Caki2 (cell line): ENCODE measurements around the gene DDX52. TPM values are rescaled to one million over a fixed set of nuclear protein-coding genes. Genes with fewer than 3 reads are reported as not detected.
"Not testable (repeated sequence)": the region's sequence is repeated elsewhere in the genome, so short reads cannot be mapped to it uniquely, and the experiment has no call there.

Source experiments
- DNase-seq: peaks from one replicate; pipeline ENCODE4 v3.0.0-alpha.2; 2015; ENCODE audit warnings: low read depth
- in situ Hi-C: cut with HindIII; loops from 2 replicates; pipeline ENCODE4 v1.10.0; 2016; ENCODE audit warnings: low sequenced_read_pairs, low pct_unique_long_range_greater_than_20kb, mixed read lengths
- total RNA-seq: library from RNA; depleted of rRNA; stranded (reverse); fragments of >200 nt; shearing (Covaris generic); gene quantifications from 2 replicates; pipeline ENCODE4 v1.2.3, GENCODE V29; 2014; ENCODE audit warnings: low replicate concordance

DDX52 gene
- total RNA-seq, 1 experiment from 2014 or later, result 26.7 TPM

DNA sequence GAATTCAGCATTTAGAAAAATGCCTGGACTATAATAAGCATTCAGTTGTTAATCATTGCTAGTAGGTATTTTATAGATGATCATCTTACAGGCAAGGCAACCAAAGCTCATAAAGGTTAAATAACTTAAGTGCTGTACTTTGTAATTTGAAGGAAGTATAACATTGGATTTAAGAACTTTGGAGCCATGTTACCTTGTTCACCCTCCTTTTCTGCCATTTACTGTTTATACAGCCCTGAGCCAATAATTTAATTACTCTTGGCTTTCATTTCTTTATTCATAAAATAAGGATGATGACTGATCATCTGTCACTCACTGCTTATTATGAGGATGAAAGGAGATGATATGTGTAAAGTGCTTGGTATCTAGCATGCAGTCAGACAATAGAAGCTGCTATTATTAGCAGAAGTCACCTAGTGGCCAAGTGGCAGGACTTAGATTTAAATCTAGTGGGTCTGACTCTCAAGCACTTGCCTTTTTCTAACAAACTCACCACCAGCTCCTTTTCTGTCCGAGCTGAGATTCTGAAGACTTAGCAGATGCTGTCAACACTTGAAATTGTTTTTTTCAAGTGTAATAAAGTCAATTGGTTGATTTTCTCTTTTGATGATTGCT, 18.3 kb upstream of the DDX52 start:
- DNase-seq, result no peak
- in situ Hi-C loops, result no loop called here

DNA sequence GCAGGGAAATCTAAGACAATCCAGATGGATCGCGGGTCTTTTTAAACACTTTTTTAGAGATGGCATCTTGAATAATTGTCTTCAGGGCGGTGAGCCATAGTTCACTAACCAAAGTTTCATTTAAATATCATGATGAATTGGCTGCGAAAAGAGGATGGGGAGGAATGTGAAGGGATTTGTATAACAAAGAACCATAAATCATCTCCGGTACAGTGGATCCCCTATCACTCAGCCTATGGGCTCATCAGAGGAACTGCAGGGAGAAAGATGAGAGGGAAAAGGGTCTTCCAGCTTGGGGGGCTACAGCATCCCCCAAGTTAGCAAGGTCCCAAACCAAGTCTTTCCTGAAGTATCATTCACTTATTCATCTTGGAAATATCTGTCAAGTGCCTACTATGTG, 16.7 kb upstream of the DDX52 start:
- in situ Hi-C loops, result no loop called here
- DNase-seq, result no peak

DNA sequence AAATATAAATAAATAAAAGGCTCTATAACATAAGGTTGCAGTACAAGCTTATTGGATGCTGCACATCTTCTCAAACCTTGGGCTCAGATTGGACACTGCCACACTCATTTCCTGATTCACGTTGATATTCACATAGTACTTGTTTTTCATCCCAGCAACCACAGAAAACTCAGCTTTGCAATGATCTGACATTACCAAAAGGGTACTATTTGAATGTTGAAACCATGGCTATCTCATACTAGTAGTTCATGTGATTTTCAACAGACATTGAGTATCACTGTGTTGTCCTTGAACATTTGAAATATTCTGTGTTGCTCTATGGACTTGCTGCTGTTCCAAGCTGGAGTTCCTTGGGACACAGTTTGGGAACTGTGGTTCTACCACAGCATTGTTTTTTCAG, 14.0 kb upstream of the DDX52 start:
- no peak for DNase-seq
- in situ Hi-C loops, result no loop called here

GRCh38 chr17:37651849-37652248, 8.6 kb upstream of the DDX52 start:
- DNase-seq, result no peak

DNA sequence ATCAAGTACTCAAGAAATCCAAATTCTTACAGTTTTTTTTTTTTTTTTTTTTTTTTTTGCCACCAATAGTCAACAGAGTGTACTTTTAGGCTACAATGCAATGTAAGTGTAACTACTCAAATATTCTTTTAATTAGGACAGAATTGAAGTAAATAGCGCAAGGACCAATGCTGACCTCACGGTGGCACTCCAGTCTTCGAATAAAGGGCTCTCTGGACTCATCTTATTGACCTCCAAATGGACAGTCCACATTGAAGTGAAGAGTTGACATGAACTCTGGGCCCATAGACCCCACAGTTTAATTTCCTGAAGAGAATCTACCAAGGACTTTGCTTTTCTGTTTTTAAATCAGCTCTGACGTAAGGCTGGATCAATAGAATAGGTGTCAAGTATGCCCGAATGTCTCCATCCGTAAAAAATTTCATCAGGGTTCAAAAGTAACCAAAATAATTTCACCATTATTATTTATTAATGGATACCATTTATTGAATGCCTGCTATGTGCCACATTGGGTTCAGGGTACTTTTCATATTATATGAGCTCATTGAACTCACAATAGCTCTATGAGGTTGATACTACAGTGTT, 7.3 kb upstream of the DDX52 start:
- in situ Hi-C loops, result no loop called here
- DNase-seq, result peak; percentile 27

More at GRCh38 chr17:37651849-37652248, 8.6 kb upstream of the DDX52 start:
- in situ Hi-C loops, result no loop called here

GRCh38 chr17:37648555-37648954, 5.3 kb upstream of the DDX52 start:
- in situ Hi-C loops, result no loop called here
- DNase-seq, result peak; percentile 67

- in situ Hi-C loops, result no loop called here
Measured at GRCh38 chr17:37647856-37648255, 4.6 kb upstream of the DDX52 start.

GRCh38 chr17:37643869-37644268, 623 bp upstream of the DDX52 start:
- in situ Hi-C loops, result no loop called here
- DNase-seq, result no peak

More at GRCh38 chr17:37647856-37648255, 4.6 kb upstream of the DDX52 start:
- DNase-seq, result no peak

DNA sequence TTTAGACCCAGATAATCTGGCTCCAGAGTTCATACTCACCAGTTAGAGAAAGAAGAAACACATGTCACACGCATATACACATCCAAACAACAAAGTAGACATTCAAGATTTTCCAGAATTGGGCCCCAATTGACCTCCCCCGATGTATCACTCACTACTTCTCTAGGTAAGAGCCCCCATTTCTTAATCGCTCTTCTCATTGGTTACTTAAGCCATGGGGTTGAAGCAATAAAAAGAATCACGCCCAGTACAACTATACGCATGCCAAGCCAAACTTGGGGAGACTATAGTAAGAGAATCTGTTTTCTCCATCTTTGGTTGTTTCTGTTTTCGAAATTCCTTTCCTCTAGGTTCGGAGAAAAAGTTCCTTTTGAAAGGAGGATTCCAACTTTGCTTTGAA, 565 bp downstream of the DDX52 start:
- DNase-seq, result peak; percentile 16
- in situ Hi-C loops, result no loop called here

DNA sequence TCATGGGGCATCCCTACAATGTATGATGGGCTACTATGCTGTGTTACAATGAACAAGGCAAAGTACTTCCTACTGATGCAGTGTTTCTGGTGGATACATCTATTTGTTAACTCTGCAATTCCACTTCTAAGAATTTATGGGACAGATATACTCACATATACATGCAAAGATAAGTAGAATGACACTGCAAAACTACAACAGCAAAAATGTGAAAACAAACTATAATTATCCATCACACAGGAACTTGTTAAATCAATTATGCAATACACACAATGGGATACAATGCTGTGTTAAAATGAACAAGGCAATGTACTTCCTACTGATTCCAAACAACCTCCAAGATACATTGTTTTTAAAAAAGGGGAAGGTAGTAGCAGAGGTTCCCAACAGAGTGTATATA, 3.2 kb downstream of the DDX52 start:
- in situ Hi-C loops, result no loop called here
- DNase-seq, result no peak

- no peak for DNase-seq
- in situ Hi-C loops, result no loop called here
Measured at GRCh38 chr17:37637956-37638355, 5.3 kb downstream of the DDX52 start.

- in situ Hi-C loops, DNase-seq: not testable (repeated sequence)
Measured at GRCh38 chr17:37616430-37616829, 26.8 kb downstream of the DDX52 start.

DNA sequence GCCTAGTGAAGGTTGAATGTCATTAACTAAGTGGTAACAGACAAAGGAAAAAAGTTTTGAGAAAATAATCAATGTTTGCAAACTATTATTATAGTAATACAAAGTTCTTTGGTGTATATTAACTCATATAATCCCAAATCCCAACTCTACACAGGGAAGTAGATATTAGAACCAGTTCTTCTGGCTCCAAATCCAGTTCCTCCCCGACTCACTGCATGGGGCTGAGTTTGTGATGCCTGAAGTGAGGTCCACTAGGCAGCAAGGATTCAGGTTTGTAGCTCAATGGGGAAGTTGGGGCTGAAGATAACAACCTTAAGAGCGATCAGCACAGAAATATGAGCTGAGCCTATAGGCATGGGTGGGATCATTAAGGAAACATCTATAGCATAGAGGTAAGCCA, 28.4 kb downstream of the DDX52 start:
- in situ Hi-C loops, result no loop called here
- DNase-seq, result no peak

- DNase-seq, result no peak
- in situ Hi-C loops, result no loop called here
Measured at GRCh38 chr17:37614391-37614790, 28.9 kb downstream of the DDX52 start.

GRCh38 chr17:37610971-37611370, 32.3 kb downstream of the DDX52 start:
- no peak for DNase-seq
- in situ Hi-C loops, result no loop called here

DNA sequence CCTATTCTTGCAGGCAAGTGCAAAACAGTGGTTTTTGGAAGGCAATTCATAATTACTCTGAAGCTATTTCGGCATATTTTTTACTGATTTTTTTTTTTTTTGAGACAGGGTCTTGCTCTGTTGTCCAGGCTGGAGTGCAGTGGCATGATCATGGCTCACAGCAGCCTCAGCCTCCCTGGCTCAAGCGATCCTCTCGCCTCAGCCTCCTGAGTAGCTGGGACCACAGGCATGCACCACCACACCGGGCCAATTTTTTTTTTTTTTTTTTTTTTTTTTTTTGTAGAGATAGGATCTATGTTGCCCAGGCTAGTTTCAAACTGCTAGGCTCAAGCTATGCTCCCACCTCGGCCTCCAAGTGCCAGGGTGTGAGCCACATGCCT, 33.2 kb downstream of the DDX52 start:
- in situ Hi-C loops, DNase-seq: not testable (repeated sequence)

GRCh38 chr17:37609170-37610040, 33.8 kb downstream of the DDX52 start, which contains the start of gene SYNRG:
TSS of gene SYNRG (minus strand) at chr17:37609418. CDS start at chr17:37609355, 63 bp downstream.
- peak; percentile 99 for DNase-seq
- in situ Hi-C loops, result no loop called here

- in situ Hi-C loops, result no loop called here
Measured at GRCh38 chr17:37608351-37609169, 34.7 kb downstream of the DDX52 start.

More at GRCh38 chr17:37608351-37609169, 34.7 kb downstream of the DDX52 start:
- DNase-seq, result peak; percentile 29
